GM23338 (cell line): ENCODE data around the gene UBASH3B. TPM values are rescaled to one million over a fixed set of nuclear protein-coding genes. Genes with fewer than 3 reads are reported as not detected.
A peak's percentile ranks its signal among the peaks of the same experiment; 100 is the strongest.

Source experiments
- ATAC-seq: fragments of 200-7000 bp; cut with Tn5 transposase; 3 replicates; pipeline ENCODE4 v1.9.1; 2020
- DNase-seq: peaks from one replicate; pipeline ENCODE4 v3.0.0-alpha.2; 2015; ENCODE audit warnings: low spot score
- H2AFZ ChIP-seq: fragments of 200-600 bp; sonication (generic); 2 replicates; pipeline ENCODE4 v1.8.0; 2016; ENCODE audit warnings: antibody characterized with exemption, mild to moderate bottlenecking, moderate library complexity
- H3F3A ChIP-seq: fragments of 200-600 bp; sonication (generic); replicated peaks from 2 replicates; pipeline ENCODE4 v1.8.0; 2017; ENCODE audit warnings: antibody characterized with exemption, mixed run types, low read depth
- H3K27ac ChIP-seq: fragments of 200-600 bp; sonication (generic); 2 replicates; pipeline ENCODE4 v1.6.1; 2016; ENCODE audit warnings: low read depth
- H3K27me3 ChIP-seq: fragments of 200-600 bp; sonication (generic); 2 replicates; pipeline ENCODE4 v1.8.0; 2016; ENCODE audit warnings: mild to moderate bottlenecking, mixed run types, moderate library complexity; ENCODE audit not compliant: insufficient read depth
- H3K36me3 ChIP-seq: fragments of 200-600 bp; sonication (generic); 2 replicates; pipeline ENCODE4 v1.8.0; 2016; ENCODE audit warnings: mild to moderate bottlenecking; ENCODE audit not compliant: insufficient read depth
- H3K4me1 ChIP-seq: fragments of 200-600 bp; sonication (generic); 2 replicates; pipeline ENCODE4 v1.8.0; 2016; ENCODE audit warnings: mild to moderate bottlenecking, moderate library complexity; ENCODE audit not compliant: insufficient read depth
- H3K4me2 ChIP-seq: fragments of 200-600 bp; sonication (generic); 2 replicates; pipeline ENCODE4 v1.7.1; 2017; ENCODE audit warnings: mixed run types
- H3K4me3 ChIP-seq: fragments of 200-600 bp; sonication (generic); 2 replicates; pipeline ENCODE4 v1.6.1; 2016; ENCODE audit warnings: mixed run types
- H3K79me2 ChIP-seq: fragments of 200-600 bp; sonication (generic); replicated peaks from 2 replicates; pipeline ENCODE4 v1.8.0; 2017; ENCODE audit warnings: mild to moderate bottlenecking; ENCODE audit not compliant: insufficient read depth
- H3K9me2 ChIP-seq: fragments of 200-600 bp; sonication (generic); 2 replicates; pipeline ENCODE4 v1.8.0; 2017; ENCODE audit not compliant: insufficient read depth
- H4K20me1 ChIP-seq: fragments of 200-600 bp; sonication (generic); replicated peaks from 2 replicates; pipeline ENCODE4 v1.8.0; 2017; ENCODE audit warnings: mild to moderate bottlenecking; ENCODE audit not compliant: insufficient read depth
- H3K27ac Mint-ChIP-seq: 2 replicates; pipeline ENCODE4 v1.8.0; 2020; ENCODE audit warnings: inconsistent platforms, mild to moderate bottlenecking, moderate library complexity, mixed read lengths
- H3K27me3 Mint-ChIP-seq: 3 replicates; pipeline ENCODE4 v1.8.0; 2022; ENCODE audit warnings: low read depth, mild to moderate bottlenecking, moderate library complexity, mixed read lengths, inconsistent platforms; ENCODE audit not compliant: insufficient read depth, poor library complexity
- H3K36me3 Mint-ChIP-seq: 3 replicates; pipeline ENCODE4 v1.8.0; 2021; ENCODE audit warnings: low read depth, mild to moderate bottlenecking, inconsistent platforms, moderate library complexity, mixed read lengths
- H3K4me1 Mint-ChIP-seq: 3 replicates; pipeline ENCODE4 v1.8.0; 2020; ENCODE audit warnings: mild to moderate bottlenecking, inconsistent platforms, mixed read lengths
- H3K4me3 Mint-ChIP-seq: 3 replicates; pipeline ENCODE4 v1.8.0; 2021; ENCODE audit warnings: moderate library complexity, mild to moderate bottlenecking, inconsistent platforms, mixed read lengths
- H3K9me3 Mint-ChIP-seq: 3 replicates; pipeline ENCODE4 v1.8.0; 2020; ENCODE audit warnings: moderate library complexity, mild to moderate bottlenecking, inconsistent platforms, mixed read lengths
- EZH2 ChIP-seq: fragments of 200-600 bp; sonication (generic); IDR thresholded peaks from one replicate; pipeline ENCODE4 v1.8.0; 2017; ENCODE audit warnings: antibody characterized with exemption, mild to moderate bottlenecking, low read depth; ENCODE audit not compliant: unreplicated experiment
- JUNB ChIP-seq: IDR thresholded peaks from one replicate; pipeline ENCODE4 v1.6.1; 2016; ENCODE audit warnings: antibody characterized with exemption; ENCODE audit not compliant: unreplicated experiment
- NANOG ChIP-seq: IDR thresholded peaks from 2 replicates; pipeline ENCODE4 v1.6.1; 2016; ENCODE audit warnings: antibody characterized with exemption, borderline replicate concordance
- POLR2AphosphoS5 ChIP-seq: IDR thresholded peaks from 2 replicates; pipeline ENCODE4 v1.6.1; 2016; ENCODE audit warnings: antibody characterized with exemption, low read depth
- REST ChIP-seq: IDR thresholded peaks from one replicate; pipeline ENCODE4 v1.6.1; 2018; ENCODE audit warnings: antibody characterized with exemption; ENCODE audit not compliant: unreplicated experiment
- ZNF114 ChIP-seq: fragments of 250-450 bp; sonication (Bioruptor Pico); IDR thresholded peaks from 2 replicates; pipeline ENCODE4 v1.5.0; 2020; ENCODE audit warnings: mild to moderate bottlenecking, moderate library complexity
- ZNF331 ChIP-seq: fragments of 250-450 bp; sonication (Bioruptor Pico); IDR thresholded peaks from 2 replicates; pipeline ENCODE4 v1.5.0; 2020; ENCODE audit warnings: low read depth, mild to moderate bottlenecking, moderate library complexity
- polyA plus RNA-seq: library from polyadenylated mRNA; unstranded; fragments of >200 nt; fragmentation: Nextera tagmentation; extraction: Ambion mirVana; gene quantifications from 2 replicates; pipeline ENCODE4 v1.2.1, GENCODE V29; 2016
- total RNA-seq: library from RNA; depleted of rRNA; stranded (reverse); fragments of >200 nt; shearing (Covaris generic); gene quantifications from 2 replicates; pipeline ENCODE4 v1.2.3, GENCODE V29; 2014
- TF ChIP-seq, protein P1 (sequence below), 2 experiments: fragments of 200-600 bp in 1 of 2; sonication (generic) in 1 of 2; conservative IDR thresholded peaks; 2 replicates each; pipeline versions ENCODE4 v1.5.1 to v1.6.1; 2016 to 2017; ENCODE audit warnings: antibody characterized with exemption in 2 of 2, low read depth in 2 of 2, mild to moderate bottlenecking in 2 of 2, moderate library complexity in 1 of 2
- TF ChIP-seq, protein P2 (sequence below): IDR thresholded peaks from 2 replicates; pipeline ENCODE4 v1.6.1; 2016; ENCODE audit warnings: antibody characterized with exemption

The UBASH3B gene
- total and polyA plus RNA-seq, 2 experiments from 2014 or later: 2.1 to 12.0 TPM

DNA sequence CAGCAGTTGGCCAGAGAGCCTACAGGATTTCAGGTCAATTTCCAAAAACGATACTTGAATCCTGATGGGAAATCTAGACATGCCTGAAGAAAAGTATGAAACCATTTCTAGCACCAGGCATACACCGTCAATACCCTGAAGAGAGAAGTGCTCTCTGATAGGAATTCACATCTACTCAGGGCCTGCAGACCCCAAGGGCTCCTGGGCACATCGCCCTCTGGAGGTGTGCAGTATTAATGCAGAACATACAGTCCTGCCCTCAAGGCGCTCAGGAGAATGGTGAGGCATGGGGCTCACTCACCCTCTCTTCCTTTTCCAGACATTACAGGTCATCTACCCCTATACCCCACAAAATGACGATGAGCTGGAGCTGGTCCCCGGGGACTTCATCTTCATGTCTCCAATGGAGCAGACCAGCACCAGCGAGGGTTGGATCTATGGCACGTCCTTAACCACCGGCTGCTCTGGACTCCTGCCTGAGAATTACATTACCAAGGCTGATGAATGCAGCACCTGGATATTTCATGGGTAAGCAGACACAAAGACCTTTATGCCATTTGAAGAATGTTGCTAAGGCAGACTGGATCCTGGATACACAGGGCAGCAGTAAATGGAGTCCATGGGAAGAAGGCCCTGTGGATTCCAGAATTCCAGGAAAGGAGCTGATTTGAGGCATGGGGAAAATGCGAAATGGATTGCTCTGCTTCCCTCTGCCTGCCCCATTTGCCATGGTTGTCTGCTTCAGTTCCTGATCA lies 133.4 kb downstream of the UBASH3B start:
- H4K20me1 ChIP-seq: no peaks in the 10 kb centered on the region
- no peaks in the 10 kb centered on the region for H3K4me1 ChIP-seq
- no peaks in the 10 kb centered on the region for H3K36me3 Mint-ChIP-seq
- no peaks in the 10 kb centered on the region for H3K9me2 ChIP-seq
- H3K27ac Mint-ChIP-seq: no peak overlapping the region; the same call in 1 of the 2 replicates
- H2AFZ ChIP-seq: no peak overlapping the region
- peak; percentile 28; the same call in 1 of the 3 replicates for ATAC-seq
- H3K9me3 Mint-ChIP-seq: no peaks in the 10 kb centered on the region
- H3K27me3 Mint-ChIP-seq: no peaks in the 10 kb centered on the region
- H3K4me3 Mint-ChIP-seq: no peak overlapping the region
- H3K27me3 ChIP-seq: no peaks in the 10 kb centered on the region
- no peaks in the 10 kb centered on the region for H3K79me2 ChIP-seq
- TF ChIP-seq EZH2 (no peak), ZNF331 (CRISPR knock-in tag) (no peak), POLR2AphosphoS5 (no peak), NANOG (no peak)
- TF ChIP-seq, protein P1, sequence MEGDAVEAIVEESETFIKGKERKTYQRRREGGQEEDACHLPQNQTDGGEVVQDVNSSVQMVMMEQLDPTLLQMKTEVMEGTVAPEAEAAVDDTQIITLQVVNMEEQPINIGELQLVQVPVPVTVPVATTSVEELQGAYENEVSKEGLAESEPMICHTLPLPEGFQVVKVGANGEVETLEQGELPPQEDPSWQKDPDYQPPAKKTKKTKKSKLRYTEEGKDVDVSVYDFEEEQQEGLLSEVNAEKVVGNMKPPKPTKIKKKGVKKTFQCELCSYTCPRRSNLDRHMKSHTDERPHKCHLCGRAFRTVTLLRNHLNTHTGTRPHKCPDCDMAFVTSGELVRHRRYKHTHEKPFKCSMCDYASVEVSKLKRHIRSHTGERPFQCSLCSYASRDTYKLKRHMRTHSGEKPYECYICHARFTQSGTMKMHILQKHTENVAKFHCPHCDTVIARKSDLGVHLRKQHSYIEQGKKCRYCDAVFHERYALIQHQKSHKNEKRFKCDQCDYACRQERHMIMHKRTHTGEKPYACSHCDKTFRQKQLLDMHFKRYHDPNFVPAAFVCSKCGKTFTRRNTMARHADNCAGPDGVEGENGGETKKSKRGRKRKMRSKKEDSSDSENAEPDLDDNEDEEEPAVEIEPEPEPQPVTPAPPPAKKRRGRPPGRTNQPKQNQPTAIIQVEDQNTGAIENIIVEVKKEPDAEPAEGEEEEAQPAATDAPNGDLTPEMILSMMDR (conservative IDR thresholded peaks at IDR 0.05; ENCODE audit: low read depth in 2 of 2): peak; percentile 43 to 59; a peak in 3 of 4 replicates
- TF ChIP-seq, protein P2, sequence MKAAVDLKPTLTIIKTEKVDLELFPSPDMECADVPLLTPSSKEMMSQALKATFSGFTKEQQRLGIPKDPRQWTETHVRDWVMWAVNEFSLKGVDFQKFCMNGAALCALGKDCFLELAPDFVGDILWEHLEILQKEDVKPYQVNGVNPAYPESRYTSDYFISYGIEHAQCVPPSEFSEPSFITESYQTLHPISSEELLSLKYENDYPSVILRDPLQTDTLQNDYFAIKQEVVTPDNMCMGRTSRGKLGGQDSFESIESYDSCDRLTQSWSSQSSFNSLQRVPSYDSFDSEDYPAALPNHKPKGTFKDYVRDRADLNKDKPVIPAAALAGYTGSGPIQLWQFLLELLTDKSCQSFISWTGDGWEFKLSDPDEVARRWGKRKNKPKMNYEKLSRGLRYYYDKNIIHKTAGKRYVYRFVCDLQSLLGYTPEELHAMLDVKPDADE: no peak
- no peaks in the 10 kb centered on the region for H3K36me3 ChIP-seq
- no peaks in the 10 kb centered on the region for H3F3A ChIP-seq
- H3K4me3 ChIP-seq: no peak overlapping the region
- H3K27ac ChIP-seq: no peak overlapping the region
- no peak overlapping the region for H3K4me2 ChIP-seq
- no peak for DNase-seq
- H3K4me1 Mint-ChIP-seq: peaks cover 3% of the 10 kb centered on the region

GRCh38 chr11:122789907-122790306 lies 134.4 kb downstream of the UBASH3B start:
- no peak overlapping the region for H2AFZ ChIP-seq
- H3K27ac ChIP-seq: no peak overlapping the region
- no peak overlapping the region for H3K4me2 ChIP-seq
- no peaks in the 10 kb centered on the region; the same call in 1 of the 2 replicates for H3K36me3 ChIP-seq
- DNase-seq (no peak), ATAC-seq (no peak)
- no peak overlapping the region for H3K4me3 Mint-ChIP-seq
- H3K79me2 ChIP-seq: no peaks in the 10 kb centered on the region
- no peaks in the 10 kb centered on the region for H3K4me1 ChIP-seq
- H3F3A ChIP-seq: no peaks in the 10 kb centered on the region
- no peaks in the 10 kb centered on the region for H3K27me3 Mint-ChIP-seq
- H4K20me1 ChIP-seq: no peaks in the 10 kb centered on the region
- H3K4me3 ChIP-seq: no peak overlapping the region
- no peaks in the 10 kb centered on the region for H3K27me3 ChIP-seq
- H3K27ac Mint-ChIP-seq: no peak overlapping the region
- H3K4me1 Mint-ChIP-seq: peaks cover under 1% of the 10 kb centered on the region; the same call in 1 of the 3 replicates
- no peaks in the 10 kb centered on the region for H3K36me3 Mint-ChIP-seq
- H3K9me2 ChIP-seq: no peaks in the 10 kb centered on the region
- H3K9me3 Mint-ChIP-seq: no peaks in the 10 kb centered on the region
- TF ChIP-seq ZNF331 (CRISPR knock-in tag) (no peak), ZNF114 (CRISPR knock-in tag) (no peak), JUNB (no peak), NANOG (no peak), REST (no peak)
- TF ChIP-seq, protein P2: no peak
